ENCODE results near the gene LRRC4.

The LRRC4 gene

GRCh38 chr7:128000048-128000447 is 31.2 kb downstream of the LRRC4 start (continued):
- TF ChIP-seq, protein P1, sequence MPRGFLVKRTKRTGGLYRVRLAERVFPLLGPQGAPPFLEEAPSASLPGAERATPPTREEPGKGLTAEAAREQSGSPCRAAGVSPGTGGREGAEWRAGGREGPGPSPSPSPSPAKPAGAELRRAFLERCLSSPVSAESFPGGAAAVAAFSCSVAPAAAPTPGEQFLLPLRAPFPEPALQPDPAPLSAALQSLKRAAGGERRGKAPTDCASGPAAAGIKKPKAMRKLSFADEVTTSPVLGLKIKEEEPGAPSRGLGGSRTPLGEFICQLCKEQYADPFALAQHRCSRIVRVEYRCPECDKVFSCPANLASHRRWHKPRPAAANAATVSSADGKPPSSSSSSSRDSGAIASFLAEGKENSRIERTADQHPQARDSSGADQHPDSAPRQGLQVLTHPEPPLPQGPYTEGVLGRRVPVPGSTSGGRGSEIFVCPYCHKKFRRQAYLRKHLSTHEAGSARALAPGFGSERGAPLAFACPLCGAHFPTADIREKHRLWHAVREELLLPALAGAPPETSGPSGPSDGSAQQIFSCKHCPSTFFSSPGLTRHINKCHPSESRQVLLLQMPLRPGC (tag by site-specific recombination; IDR thresholded peaks at IDR 0.05) = no peak
- no peak for TF ChIP-seq ZNF362 (tag by site-specific recombination; IDR thresholded peaks at IDR 0.05)

DNA sequence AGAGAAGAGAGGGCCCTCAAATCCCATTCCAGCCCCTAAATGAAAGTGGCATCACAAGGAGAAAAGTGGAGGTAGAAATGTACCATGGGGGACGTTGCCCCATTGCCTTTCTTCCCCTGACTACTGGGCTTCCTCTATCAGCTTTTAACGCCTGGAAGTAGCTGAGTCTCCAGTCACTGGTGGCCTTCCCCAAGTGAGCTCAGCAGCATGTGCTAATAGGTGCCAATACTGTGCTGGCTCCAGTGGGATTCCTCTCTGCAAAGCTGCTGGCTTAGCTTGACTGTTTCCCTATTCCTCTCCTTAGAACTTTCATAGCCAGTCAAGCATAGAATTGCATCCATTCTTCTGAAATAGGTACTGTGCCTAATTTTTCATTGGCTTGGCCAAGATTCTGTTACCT is 32.6 kb downstream of the LRRC4 start:
- no peak for TF ChIP-seq SCRT1 (tag by site-specific recombination; IDR thresholded peaks at IDR 0.05; ENCODE audit: borderline replicate concordance)
- TF ChIP-seq SCRT2 (tag by site-specific recombination; IDR thresholded peaks at IDR 0.05) = no peak
- TF ChIP-seq ZNF664 (tag by site-specific recombination; IDR thresholded peaks at IDR 0.05) = no peak
- no peak for TF ChIP-seq ZNF843 (tag by site-specific recombination; IDR thresholded peaks at IDR 0.05)
- TF ChIP-seq, protein P2, sequence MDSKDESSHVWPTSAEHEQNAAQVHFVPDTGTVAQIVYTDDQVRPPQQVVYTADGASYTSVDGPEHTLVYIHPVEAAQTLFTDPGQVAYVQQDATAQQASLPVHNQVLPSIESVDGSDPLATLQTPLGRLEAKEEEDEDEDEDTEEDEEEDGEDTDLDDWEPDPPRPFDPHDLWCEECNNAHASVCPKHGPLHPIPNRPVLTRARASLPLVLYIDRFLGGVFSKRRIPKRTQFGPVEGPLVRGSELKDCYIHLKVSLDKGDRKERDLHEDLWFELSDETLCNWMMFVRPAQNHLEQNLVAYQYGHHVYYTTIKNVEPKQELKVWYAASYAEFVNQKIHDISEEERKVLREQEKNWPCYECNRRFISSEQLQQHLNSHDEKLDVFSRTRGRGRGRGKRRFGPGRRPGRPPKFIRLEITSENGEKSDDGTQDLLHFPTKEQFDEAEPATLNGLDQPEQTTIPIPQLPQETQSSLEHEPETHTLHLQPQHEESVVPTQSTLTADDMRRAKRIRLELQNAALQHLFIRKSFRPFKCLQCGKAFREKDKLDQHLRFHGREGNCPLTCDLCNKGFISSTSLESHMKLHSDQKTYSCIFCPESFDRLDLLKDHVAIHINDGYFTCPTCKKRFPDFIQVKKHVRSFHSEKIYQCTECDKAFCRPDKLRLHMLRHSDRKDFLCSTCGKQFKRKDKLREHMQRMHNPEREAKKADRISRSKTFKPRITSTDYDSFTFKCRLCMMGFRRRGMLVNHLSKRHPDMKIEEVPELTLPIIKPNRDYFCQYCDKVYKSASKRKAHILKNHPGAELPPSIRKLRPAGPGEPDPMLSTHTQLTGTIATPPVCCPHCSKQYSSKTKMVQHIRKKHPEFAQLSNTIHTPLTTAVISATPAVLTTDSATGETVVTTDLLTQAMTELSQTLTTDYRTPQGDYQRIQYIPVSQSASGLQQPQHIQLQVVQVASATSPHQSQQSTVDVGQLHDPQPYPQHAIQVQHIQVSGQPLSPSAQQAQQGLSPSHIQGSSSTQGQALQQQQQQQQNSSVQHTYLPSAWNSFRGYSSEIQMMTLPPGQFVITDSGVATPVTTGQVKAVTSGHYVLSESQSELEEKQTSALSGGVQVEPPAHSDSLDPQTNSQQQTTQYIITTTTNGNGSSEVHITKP (tag by site-specific recombination; IDR thresholded peaks at IDR 0.05) = no peak
- ChIA-PET POLR2A (interaction anchor here (1.5 kb wide), 1 partner anchor 31 kb away, joined by 3 read pairs; no protein-coding TSS in a partner anchor), CTCF (no interaction called here)
- Histone ChIP-seq H3K4me3 (ENCODE audit: low read depth, low read length) (no peak overlapping the region), H3K4me1 (ENCODE audit: control insufficient read depth, insufficient read depth, low read length) (no peaks in the 10 kb centered on the region), H3K36me3 (ENCODE audit: control insufficient read depth in 2 of 2, insufficient read depth in 1 of 2, low read length in 2 of 2) (peaks cover 0 to 5% of the 10 kb centered on the region in 2 experiments; a peak in 1 of 3 replicates), H3K9me3 (ENCODE audit: control insufficient read depth, insufficient read depth, low read depth, low read length) (no peaks in the 10 kb centered on the region), H3K27ac (ENCODE audit: extremely low read depth, low read depth, low read length) (no peak overlapping the region)

DNA sequence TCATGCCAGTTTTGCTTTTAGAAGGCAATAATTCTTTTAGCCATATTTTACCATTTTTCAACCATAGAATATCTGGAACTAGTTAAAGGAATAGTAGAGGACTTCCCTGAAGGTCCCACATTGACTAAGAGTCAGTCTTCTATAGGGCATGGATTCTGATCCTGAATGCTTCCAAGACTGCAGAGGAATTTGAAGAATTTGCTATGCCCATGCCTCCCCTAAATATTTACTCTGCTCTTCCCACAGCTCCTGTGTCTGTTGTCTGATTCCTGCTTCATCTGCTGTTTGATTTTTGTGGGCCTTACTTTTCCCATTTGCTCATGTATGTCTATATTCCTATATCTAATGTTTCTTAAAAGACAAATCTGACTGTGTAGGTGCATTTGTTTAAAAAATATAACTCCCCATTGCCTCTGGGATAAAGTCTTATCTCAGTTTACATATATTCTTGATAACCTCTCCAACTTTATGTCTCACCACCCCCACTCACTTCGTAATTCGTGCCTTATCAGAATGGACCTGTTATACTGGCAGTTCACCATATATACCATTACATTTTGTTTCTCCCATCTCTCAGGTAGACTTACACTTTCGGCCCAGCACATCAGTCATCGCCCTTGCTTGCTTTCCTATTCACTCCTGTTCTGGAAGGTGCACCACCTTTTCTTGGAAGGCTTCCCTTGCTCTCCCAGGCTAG is 33.9 kb downstream of the LRRC4 start:
- CTCF ChIA-PET = no interaction called here

More for the DNA sequence above, 33.9 kb downstream of the LRRC4 start:
- no peak for TF ChIP-seq REPIN1 (tag by site-specific recombination; IDR thresholded peaks at IDR 0.05; ENCODE audit: low read depth)
- TF ChIP-seq ZNF670 (tag by site-specific recombination; IDR thresholded peaks at IDR 0.05; ENCODE audit: low read depth) = no peak
- TF ChIP-seq SP2 (tag by site-specific recombination; IDR thresholded peaks at IDR 0.05) = no peak
- TF ChIP-seq ZNF658 (tag by site-specific recombination; IDR thresholded peaks at IDR 0.05) = no peak
- no peak for TF ChIP-seq OVOL3 (tag by site-specific recombination; IDR thresholded peaks at IDR 0.05)
- TF ChIP-seq ZBTB44 (tag by site-specific recombination; IDR thresholded peaks at IDR 0.05) = no peak
- POLR2A ChIA-PET = interaction anchor here (1.5 kb wide), 1 partner anchor 33 kb away, joined by 3 read pairs; no protein-coding TSS in a partner anchor
- peaks cover 0 to 12% of the 10 kb centered on the region in 2 experiments; a peak in 1 of 3 replicates for H3K36me3 ChIP-seq (ENCODE audit: control insufficient read depth in 2 of 2, insufficient read depth in 1 of 2, low read length in 2 of 2)
- no peaks in the 10 kb centered on the region for H3K9me3 ChIP-seq (ENCODE audit: control insufficient read depth, insufficient read depth, low read depth, low read length)
- H3K27ac ChIP-seq (ENCODE audit: extremely low read depth, low read depth, low read length) = no peak overlapping the region
- H3K4me3 ChIP-seq (ENCODE audit: low read depth, low read length) = no peak overlapping the region
- H3K4me1 ChIP-seq (ENCODE audit: control insufficient read depth, insufficient read depth, low read length) = no peaks in the 10 kb centered on the region

Data from HEK293 (cell line).